Ishikawa (cell line): ENCODE measurements around the gene MAML2.

Source experiments
- FOXM1 ChIP-seq: IDR thresholded peaks from 2 replicates; pipeline ENCODE4 v1.6.1; 2012; ENCODE audit warnings: low read depth, borderline replicate concordance
- RAD21 ChIP-seq: IDR thresholded peaks from 2 replicates; pipeline ENCODE4 v1.6.1; 2012; ENCODE audit warnings: low read depth
- TAF1 ChIP-seq: IDR thresholded peaks from 2 replicates; pipeline ENCODE4 v1.6.1; 2012; ENCODE audit warnings: low read depth, mild to moderate bottlenecking
- TEAD4 ChIP-seq: IDR thresholded peaks from 2 replicates; pipeline ENCODE4 v1.6.1; 2012
- YY1 ChIP-seq: IDR thresholded peaks from 2 replicates; pipeline ENCODE4 v1.6.1; 2012; ENCODE audit warnings: low read depth
- TF ChIP-seq, protein P1 (sequence below): IDR thresholded peaks from 2 replicates; pipeline ENCODE4 v1.6.1; 2012; ENCODE audit warnings: low read depth, mild to moderate bottlenecking
- TF ChIP-seq, protein P2 (sequence below): IDR thresholded peaks from 2 replicates; pipeline ENCODE4 v1.6.1; 2012

DNA sequence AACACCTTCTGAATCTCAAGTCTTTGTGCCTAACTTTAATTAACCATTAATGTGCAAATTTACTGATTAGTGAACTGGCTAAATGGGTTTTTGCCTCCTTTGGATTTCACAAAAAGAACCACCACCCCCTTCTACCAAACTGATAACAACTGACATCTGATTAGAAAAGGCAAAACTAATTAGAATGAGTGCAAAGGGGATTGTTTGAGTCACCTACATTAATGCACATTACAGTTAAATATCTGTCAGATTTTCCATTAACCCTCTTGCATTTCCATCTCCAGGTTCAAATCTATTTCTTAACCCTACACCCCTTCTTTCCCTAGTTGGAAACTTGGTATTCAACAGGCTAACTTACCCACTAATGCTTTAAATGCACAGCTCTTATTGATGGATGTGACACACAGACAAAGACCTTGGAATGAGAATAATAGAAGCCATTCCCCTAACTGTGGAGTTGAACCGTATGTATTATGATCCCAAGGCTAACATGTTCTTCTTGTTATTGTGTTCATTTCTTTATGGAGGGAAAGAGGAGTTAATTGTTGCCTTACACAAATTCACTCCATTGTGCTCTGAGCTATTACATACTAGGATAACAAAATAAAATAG is 257.6 kb downstream of the MAML2 start:
- TF ChIP-seq, protein P1, sequence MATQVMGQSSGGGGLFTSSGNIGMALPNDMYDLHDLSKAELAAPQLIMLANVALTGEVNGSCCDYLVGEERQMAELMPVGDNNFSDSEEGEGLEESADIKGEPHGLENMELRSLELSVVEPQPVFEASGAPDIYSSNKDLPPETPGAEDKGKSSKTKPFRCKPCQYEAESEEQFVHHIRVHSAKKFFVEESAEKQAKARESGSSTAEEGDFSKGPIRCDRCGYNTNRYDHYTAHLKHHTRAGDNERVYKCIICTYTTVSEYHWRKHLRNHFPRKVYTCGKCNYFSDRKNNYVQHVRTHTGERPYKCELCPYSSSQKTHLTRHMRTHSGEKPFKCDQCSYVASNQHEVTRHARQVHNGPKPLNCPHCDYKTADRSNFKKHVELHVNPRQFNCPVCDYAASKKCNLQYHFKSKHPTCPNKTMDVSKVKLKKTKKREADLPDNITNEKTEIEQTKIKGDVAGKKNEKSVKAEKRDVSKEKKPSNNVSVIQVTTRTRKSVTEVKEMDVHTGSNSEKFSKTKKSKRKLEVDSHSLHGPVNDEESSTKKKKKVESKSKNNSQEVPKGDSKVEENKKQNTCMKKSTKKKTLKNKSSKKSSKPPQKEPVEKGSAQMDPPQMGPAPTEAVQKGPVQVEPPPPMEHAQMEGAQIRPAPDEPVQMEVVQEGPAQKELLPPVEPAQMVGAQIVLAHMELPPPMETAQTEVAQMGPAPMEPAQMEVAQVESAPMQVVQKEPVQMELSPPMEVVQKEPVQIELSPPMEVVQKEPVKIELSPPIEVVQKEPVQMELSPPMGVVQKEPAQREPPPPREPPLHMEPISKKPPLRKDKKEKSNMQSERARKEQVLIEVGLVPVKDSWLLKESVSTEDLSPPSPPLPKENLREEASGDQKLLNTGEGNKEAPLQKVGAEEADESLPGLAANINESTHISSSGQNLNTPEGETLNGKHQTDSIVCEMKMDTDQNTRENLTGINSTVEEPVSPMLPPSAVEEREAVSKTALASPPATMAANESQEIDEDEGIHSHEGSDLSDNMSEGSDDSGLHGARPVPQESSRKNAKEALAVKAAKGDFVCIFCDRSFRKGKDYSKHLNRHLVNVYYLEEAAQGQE = no peak
- TF ChIP-seq TAF1 = no peak
- no peak for TF ChIP-seq YY1
- TF ChIP-seq FOXM1 = no peak
- no peak for TF ChIP-seq RAD21
- TF ChIP-seq TEAD4 = no peak
- TF ChIP-seq, protein P2, sequence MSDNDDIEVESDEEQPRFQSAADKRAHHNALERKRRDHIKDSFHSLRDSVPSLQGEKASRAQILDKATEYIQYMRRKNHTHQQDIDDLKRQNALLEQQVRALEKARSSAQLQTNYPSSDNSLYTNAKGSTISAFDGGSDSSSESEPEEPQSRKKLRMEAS = no peak
